Neural cell (in vitro differentiated cells): ENCODE measurements around the gene SPATA13.

Experiments used
- SMC3 ChIP-seq: fragments of 450-650 bp; conservative IDR thresholded peaks from 2 replicates; pipeline ENCODE4 v1.6.1; 2014; ENCODE audit warnings: antibody characterized with exemption, mild to moderate bottlenecking, moderate library complexity; ENCODE audit not compliant: poor library complexity
- TF ChIP-seq, protein P1 (sequence below): fragments of 450-650 bp; IDR thresholded peaks from 2 replicates; pipeline ENCODE4 v1.5.1; 2014; ENCODE audit warnings: antibody characterized with exemption, mild to moderate bottlenecking, moderate library complexity; ENCODE audit not compliant: poor library complexity, severe bottlenecking

DNA sequence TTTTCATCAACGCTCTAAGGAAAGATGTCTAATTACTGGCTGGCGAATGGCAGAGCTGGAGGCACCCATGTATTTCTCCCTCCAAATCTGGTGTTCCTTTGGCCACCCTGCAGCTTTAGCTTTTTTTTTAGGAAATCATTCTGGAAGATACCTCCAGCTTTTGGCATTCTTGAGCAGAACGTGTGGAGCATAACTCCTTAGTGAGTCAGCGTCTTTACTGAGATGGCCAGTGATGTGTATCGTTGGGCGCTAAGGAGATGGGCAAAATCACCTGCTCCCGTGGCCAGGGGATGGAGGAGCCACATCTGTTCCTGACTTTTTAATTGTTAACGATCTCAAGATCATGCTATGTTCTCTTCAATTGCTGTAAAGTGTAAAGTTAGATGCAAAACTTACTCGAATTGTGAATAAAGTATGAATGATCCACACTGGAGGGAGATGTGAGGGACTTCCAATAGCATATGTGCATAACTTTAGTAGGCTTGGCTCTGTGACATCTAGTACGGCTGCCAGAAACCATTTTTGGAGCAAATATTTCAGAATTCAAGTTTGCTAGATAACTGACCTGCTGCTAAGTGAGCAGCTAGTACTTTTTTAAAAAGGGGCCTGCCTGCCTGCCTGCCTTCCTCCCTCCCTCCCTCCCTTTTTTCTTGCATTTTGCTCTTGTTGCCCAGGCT lies 124.5 kb downstream of the SPATA13 start:
- TF ChIP-seq, protein P1, sequence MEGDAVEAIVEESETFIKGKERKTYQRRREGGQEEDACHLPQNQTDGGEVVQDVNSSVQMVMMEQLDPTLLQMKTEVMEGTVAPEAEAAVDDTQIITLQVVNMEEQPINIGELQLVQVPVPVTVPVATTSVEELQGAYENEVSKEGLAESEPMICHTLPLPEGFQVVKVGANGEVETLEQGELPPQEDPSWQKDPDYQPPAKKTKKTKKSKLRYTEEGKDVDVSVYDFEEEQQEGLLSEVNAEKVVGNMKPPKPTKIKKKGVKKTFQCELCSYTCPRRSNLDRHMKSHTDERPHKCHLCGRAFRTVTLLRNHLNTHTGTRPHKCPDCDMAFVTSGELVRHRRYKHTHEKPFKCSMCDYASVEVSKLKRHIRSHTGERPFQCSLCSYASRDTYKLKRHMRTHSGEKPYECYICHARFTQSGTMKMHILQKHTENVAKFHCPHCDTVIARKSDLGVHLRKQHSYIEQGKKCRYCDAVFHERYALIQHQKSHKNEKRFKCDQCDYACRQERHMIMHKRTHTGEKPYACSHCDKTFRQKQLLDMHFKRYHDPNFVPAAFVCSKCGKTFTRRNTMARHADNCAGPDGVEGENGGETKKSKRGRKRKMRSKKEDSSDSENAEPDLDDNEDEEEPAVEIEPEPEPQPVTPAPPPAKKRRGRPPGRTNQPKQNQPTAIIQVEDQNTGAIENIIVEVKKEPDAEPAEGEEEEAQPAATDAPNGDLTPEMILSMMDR, result no peak
- TF ChIP-seq SMC3, result no peak
